HG02840 (cell line): ENCODE measurements around the gene CPB1.
"Not testable (repeated sequence)": the region's sequence is repeated elsewhere in the genome, so short reads cannot be mapped to it uniquely, and the experiment has no call there.

Source experiments
- ATAC-seq: cut with Tn5 transposase; IDR thresholded peaks from one replicate; pipeline ENCODE4 v1.9.1; 2021; ENCODE audit warnings: mild to moderate bottlenecking, moderate library complexity, moderate number of reproducible peaks; ENCODE audit not compliant: unreplicated experiment, low FRiP score

CPB1 gene

DNA sequence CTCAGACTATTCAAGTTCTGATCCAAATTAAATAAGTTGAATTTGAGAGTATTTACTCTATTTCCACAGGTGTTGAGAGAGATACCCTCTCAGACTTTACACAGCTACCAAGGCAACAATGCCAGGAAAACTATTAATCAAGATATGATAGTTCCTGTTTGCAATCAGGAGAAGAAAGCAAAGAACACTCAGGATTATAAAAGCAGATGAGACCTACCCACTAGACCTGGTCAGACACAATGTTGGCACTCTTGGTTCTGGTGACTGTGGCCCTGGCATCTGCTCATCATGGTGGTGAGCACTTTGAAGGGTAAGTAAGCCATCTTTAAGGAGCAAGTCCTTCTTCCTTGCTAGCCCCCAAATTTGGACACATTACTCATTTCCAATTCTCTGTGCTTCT lies at the start of gene CPB1:
CPB1 (plus strand) TSS at position 227 of the 400 bp plus-strand sequence; CDS start at position 240, 13 bp downstream.
- ATAC-seq, result no peak

- no peak for ATAC-seq
Observed at GRCh38 chr3:148778926-148779325, 48.7 kb upstream of the CPB1 start.

GRCh38 chr3:148785026-148785425 lies 42.6 kb upstream of the CPB1 start:
- not testable (repeated sequence) for ATAC-seq

DNA sequence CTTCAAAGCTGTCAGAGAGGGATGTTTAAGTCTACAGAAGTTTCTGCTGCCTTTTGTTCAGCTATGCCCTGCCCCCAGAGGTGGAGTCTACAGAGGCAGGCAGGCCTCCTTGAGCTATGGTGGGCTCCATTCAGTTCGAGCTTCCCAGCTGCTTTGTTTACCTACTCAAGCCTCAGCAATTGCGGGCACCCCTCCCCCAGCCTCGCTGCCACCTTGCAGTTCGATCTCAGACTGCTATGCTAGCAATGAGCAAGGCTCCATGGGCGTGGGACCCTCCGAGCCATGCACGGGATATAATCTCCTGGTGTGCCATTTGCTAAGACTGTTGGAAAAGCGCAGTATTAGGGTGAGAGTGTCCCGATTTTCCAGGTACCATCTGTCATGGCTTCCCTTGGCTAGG lies 41.5 kb upstream of the CPB1 start:
- not testable (repeated sequence) for ATAC-seq

GRCh38 chr3:148789146-148789545 lies 38.5 kb upstream of the CPB1 start:
- ATAC-seq, result no peak

- no peak for ATAC-seq
Observed at GRCh38 chr3:148789906-148790305, 37.7 kb upstream of the CPB1 start.

DNA sequence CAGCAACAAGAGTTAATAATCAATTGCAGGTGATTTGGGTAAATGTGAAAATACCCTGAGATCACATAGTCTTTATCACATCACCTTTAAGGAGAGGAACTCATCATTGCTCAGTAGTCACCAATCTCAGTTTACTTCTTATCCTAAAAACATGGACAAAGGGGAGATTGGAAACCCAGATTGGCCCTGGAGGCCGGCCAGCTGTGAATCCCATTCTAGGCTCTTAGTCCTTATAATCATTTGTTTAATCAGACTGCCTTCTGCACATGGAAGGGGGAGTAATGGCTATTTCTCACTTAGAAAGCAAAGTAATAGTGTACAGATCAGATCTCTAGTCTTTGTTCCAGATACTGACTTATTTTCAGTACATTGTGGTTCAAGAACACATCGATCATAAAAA lies 37.2 kb upstream of the CPB1 start:
- no peak for ATAC-seq

- no peak for ATAC-seq
Observed at GRCh38 chr3:148790851-148791735, 36.5 kb upstream of the CPB1 start.

DNA sequence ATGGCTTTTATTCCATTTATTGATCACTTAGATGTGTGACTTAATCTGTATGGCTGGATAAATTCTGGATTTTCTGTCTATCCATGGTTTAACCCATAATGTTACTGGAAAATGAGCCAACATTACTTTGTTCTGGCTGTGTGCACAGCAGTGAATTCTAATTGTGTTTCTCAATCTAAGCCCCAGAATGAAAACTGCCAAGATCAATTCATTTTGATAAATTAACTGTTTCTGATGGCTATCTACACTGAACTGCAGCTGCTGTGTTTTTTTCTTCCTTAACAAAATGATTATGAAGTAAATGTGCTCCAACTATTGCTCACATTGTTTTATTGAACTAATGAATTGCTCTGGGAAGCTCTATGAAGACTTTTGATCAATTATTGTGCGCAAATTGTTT lies 35.7 kb upstream of the CPB1 start:
- ATAC-seq, result no peak

DNA sequence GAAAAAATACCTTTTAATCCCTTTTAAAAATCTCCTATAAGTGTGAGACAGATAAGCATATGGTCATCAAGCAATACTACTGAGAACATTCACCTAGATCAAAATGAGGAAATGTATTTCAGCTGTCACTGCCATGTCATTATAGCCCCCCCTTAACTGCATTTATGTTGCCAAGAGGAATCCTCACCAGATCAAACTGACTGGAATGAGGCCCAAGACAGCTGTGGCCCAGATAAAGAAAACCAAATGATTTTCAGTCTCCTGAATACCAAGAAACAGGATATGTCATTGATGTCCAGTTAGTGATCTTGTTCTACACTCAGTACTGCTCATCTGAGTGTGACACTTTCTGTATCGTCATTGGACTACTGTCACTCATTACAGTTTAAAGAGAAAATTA lies 35.1 kb upstream of the CPB1 start:
- ATAC-seq, result no peak

DNA sequence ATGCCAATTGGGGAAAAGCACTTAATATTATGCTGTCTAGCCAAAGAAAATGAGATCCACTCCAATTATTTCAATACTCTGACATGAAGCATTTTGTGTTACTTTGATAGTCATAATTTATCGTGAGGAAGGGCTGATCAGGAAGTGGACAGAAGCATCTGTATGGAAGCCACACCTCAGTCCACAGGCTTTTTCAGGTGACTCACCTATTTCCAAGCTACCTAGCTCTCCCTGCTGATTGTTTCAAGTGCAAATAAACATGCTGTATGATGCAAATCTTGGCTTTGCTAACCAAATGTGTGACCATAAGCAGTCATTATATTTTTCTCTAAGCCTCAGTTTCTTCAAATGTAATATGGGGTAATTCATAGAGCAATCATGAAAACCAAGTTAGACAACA lies 30.8 kb upstream of the CPB1 start:
- no peak for ATAC-seq

DNA sequence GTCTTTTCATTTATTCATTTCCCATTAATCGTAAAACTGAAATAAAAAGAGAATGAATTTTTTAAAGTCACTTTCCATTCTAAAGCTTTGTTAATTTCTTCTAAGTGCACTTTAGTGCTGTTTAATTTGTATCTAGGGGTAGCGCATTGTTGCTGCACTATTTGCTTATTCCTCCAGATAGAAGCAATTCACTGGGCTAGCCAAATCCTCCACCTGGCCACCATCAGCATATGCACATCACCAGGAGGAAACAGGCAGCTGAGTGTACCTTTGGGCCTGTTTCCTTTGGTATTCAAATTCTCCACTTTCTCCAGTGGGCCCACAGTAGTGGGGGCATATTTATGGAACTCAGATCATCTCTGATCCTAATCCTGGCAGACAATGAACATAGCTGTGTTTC lies 29.8 kb upstream of the CPB1 start:
- no peak for ATAC-seq

DNA sequence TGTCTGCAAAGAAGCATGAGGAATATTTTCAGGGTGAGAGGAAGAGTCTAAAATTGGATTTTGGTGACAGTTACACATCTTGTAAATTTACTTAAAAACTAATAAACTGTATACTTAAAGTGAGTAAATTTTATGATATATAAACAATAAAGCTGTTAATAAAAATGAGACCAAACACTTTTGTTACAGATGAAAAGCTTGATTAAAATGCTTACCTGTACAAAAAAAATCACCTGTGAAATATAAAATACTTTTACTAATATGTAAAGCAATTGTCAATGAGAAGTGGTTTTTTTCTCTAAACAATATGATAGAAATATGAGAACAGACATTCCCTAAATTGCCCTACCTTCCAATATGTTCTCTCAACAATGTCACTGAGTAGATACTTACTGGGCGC lies 27.2 kb upstream of the CPB1 start:
- no peak for ATAC-seq

- ATAC-seq, result no peak
Observed at GRCh38 chr3:148809835-148810234, 17.8 kb upstream of the CPB1 start.

GRCh38 chr3:148815316-148816110 lies 12.1 kb upstream of the CPB1 start:
- no peak for ATAC-seq

DNA sequence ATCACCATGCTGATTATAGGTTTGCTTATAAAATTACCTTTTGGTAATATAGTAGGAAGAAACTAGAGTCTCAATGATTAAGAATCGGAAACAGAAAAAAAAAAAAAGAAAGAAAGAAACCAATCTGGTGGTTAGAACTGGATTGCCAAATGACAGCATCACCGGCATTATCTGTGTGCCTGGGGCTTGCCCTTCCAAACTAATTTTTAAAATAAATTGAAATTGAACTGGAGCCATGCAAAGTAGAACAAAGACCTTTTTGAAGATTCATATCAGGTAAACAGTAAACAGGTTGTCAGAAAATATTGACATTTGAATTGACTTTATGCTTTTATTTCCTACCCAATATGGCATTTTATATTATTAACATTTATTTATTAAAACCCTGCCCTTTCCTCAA lies 11.2 kb upstream of the CPB1 start:
- no peak for ATAC-seq

DNA sequence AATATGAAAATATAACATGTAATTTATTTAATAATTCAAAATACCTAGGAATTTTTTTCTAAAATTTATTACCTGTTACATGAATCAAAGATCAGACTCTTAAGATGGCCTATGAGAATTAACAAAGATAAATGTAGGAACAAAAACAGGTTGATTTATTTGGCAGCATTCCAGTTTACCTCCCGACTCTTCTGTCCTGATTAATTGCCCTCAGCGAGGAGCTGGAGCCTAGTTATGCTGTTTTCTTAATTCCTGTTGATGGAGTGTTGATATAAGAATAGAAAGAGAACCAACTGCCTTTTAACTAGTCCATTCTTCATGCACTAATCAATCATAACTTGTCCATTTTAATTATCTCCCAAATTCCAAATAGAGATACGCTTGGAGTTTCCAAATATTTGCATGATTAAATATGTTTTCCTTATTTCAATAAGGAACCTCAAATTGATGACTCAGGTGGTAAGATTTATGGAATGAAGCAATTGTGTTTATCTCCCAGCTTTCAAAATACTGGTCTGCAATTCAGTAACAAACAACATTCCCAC lies 10.6 kb upstream of the CPB1 start:
- ATAC-seq, result no peak

GRCh38 chr3:148820361-148821245 lies 7.0 kb upstream of the CPB1 start:
- ATAC-seq, result no peak

- no peak for ATAC-seq
Observed at GRCh38 chr3:148823026-148823425, 4.6 kb upstream of the CPB1 start.

- no peak for ATAC-seq
Observed at GRCh38 chr3:148825476-148825875, 2.1 kb upstream of the CPB1 start.
